Stomach (tissue), 4 donors: Measurements from ENCODE around the gene ARSI.

ENCODE experiments used
- CTCF ChIP-seq, 7 experiments: fragments of 450-650 bp in 4 of 7; fragments of 200-600 bp in 3 of 7; sonication (generic) in 3 of 7; IDR thresholded peaks; one replicate each; pipeline ENCODE4 v1.5.1; 2016 to 2019; ENCODE audit warnings: antibody characterized with exemption in 7 of 7, control low read depth in 2 of 7, mild to moderate bottlenecking in 1 of 7
- EP300 ChIP-seq: sonication (generic); formaldehyde crosslinking; IDR thresholded peaks from one replicate; pipeline ENCODE4 v1.6.1; 2017; ENCODE audit warnings: antibody characterized with exemption
- POLR2A ChIP-seq, 4 donors: fragments of 450-650 bp; IDR thresholded peaks; one replicate each; pipeline ENCODE4 v1.6.1; 2016; ENCODE audit warnings: antibody characterized with exemption in 4 of 4, control low read depth in 2 of 4, mild to moderate bottlenecking in 1 of 4, moderate library complexity in 1 of 4
- POLR2AphosphoS5 ChIP-seq, 3 donors: sonication (generic); formaldehyde crosslinking; IDR thresholded peaks; one replicate each; pipeline ENCODE4 v1.6.1; 2016; ENCODE audit warnings: antibody characterized with exemption in 3 of 3

- no peak for TF ChIP-seq CTCF (IDR thresholded peaks at IDR 0.05)
- no peak for TF ChIP-seq POLR2AphosphoS5 (IDR thresholded peaks at IDR 0.05)
- TF ChIP-seq POLR2A (IDR thresholded peaks at IDR 0.05), result no peak
- TF ChIP-seq EP300, result no peak
Observed at GRCh38 chr5:150335778-150336177, 33.1 kb upstream of the ARSI start.
